B cell (primary cell): ENCODE measurements around the gene ACTRT3. TPM values are rescaled to one million over a fixed set of nuclear protein-coding genes. Genes with fewer than 3 reads are reported as not detected.

Source experiments
- ATAC-seq: fragments of 200-7000 bp; cut with Tn5 transposase; one replicate; pipeline ENCODE4 v1.10.0; 2021; ENCODE audit warnings: low read depth, mild to moderate bottlenecking, moderate number of reproducible peaks, moderate library complexity
- CTCF ChIA-PET: fragments of 350-600 bp; sonication (Branson Sonifier 250); formaldehyde crosslinking; loops from one replicate; lab custom pipeline; 2021; ENCODE audit warnings: antibody characterized with exemption, inconsistent platforms; lab: Charles Lee
- POLR2A ChIA-PET: fragments of 350-600 bp; sonication (Branson Sonifier 250); formaldehyde crosslinking; loops from one replicate; lab custom pipeline; 2021; ENCODE audit warnings: antibody characterized with exemption; lab: Charles Lee
- DNase-seq: peaks from one replicate; pipeline ENCODE4 v3.0.0; 2013
- H2AFZ ChIP-seq: 2 replicates; pipeline ENCODE4 v1.6.1; 2012; ENCODE audit warnings: mild to moderate bottlenecking, low read depth, low read length; ENCODE audit not compliant: insufficient read depth, poor library complexity, severe bottlenecking
- H3K27ac ChIP-seq, 2 donors: 1 replicate in 1 of 2; 2 replicates in 1 of 2; pipeline ENCODE4 v1.5.1; 2012 to 2013; ENCODE audit warnings: low read length in 2 of 2, mild to moderate bottlenecking in 2 of 2, moderate library complexity in 1 of 2
- H3K27me3 ChIP-seq, 4 experiments: fragments of 200-600 bp in 1 of 4; sonication (generic) in 1 of 4; replicated peaks in 1 of 4; 1 replicate in 2 of 4; 2 replicates in 2 of 4; pipeline versions ENCODE4 v1.6.1 to v1.7.0; 2013 to 2016; ENCODE audit warnings: low read length in 3 of 4, mild to moderate bottlenecking in 2 of 4, mixed read lengths in 1 of 4, moderate library complexity in 1 of 4; ENCODE audit not compliant: insufficient read depth in 4 of 4, control insufficient read depth in 3 of 4; ENCODE audit errors: control extremely low read depth in 1 of 4
- H3K36me3 ChIP-seq, 2 experiments: replicated peaks in 1 of 2; 1 replicate in 1 of 2; 2 replicates in 1 of 2; pipeline versions ENCODE4 v1.6.1 to v1.7.1; 2013; ENCODE audit warnings: low read length in 1 of 2; ENCODE audit not compliant: insufficient read depth in 2 of 2, control insufficient read depth in 1 of 2; ENCODE audit errors: control extremely low read depth in 1 of 2, extremely low read depth in 1 of 2
- H3K4me1 ChIP-seq, 2 donors: fragments of 200-600 bp in 1 of 2; sonication (generic) in 1 of 2; 1 replicate in 1 of 2; 2 replicates in 1 of 2; pipeline versions ENCODE4 v1.5.1 to v1.6.1; 2013 to 2017; ENCODE audit warnings: low read length in 2 of 2; ENCODE audit not compliant: control insufficient read depth in 2 of 2, insufficient read depth in 2 of 2
- H3K4me2 ChIP-seq: replicated peaks from 2 replicates; pipeline ENCODE3; 2012; ENCODE audit warnings: mild to moderate bottlenecking, low read depth, low read length; ENCODE audit not compliant: poor library complexity, severe bottlenecking
- H3K4me3 ChIP-seq, 5 experiments: fragments of 200-600 bp in 1 of 5; sonication (generic) in 1 of 5; 1 replicate in 3 of 5; 2 replicates in 2 of 5; pipeline versions ENCODE4 v1.5.1 to v1.7.0; 2011 to 2016; ENCODE audit warnings: low read length in 4 of 5, mild to moderate bottlenecking in 4 of 5, low read depth in 2 of 5, control low read depth in 1 of 5, moderate library complexity in 1 of 5; ENCODE audit not compliant: insufficient read depth in 1 of 5; ENCODE audit errors: control extremely low read depth in 1 of 5, extremely low read depth in 1 of 5
- H3K79me2 ChIP-seq: fragments of 200-600 bp; sonication (generic); one replicate; pipeline ENCODE4 v1.6.0; 2016; ENCODE audit warnings: low read length; ENCODE audit not compliant: control insufficient read depth, insufficient read depth
- H3K9ac ChIP-seq: fragments of 200-600 bp; sonication (generic); 2 replicates; pipeline ENCODE4 v1.6.1; 2017; ENCODE audit warnings: mild to moderate bottlenecking, low read length, moderate library complexity
- H3K9me3 ChIP-seq, 3 donors: one replicate each; pipeline versions ENCODE4 v1.6.1 to v1.7.1; 2013; ENCODE audit warnings: low read length in 2 of 3; ENCODE audit not compliant: control insufficient read depth in 2 of 3, insufficient read depth in 1 of 3; ENCODE audit errors: control extremely low read depth in 1 of 3
- H4K20me1 ChIP-seq: 2 replicates; pipeline ENCODE4 v1.6.0; 2012; ENCODE audit warnings: mild to moderate bottlenecking, low read length; ENCODE audit not compliant: insufficient read depth, control insufficient read depth, poor library complexity, severe bottlenecking
- H3K27ac Mint-ChIP-seq: one replicate; pipeline ENCODE4 v1.8.0; 2021; ENCODE audit warnings: mixed read lengths
- H3K27me3 Mint-ChIP-seq: one replicate; pipeline ENCODE4 v1.8.0; 2021; ENCODE audit warnings: mixed read lengths
- H3K4me1 Mint-ChIP-seq: one replicate; pipeline ENCODE4 v1.8.0; 2021; ENCODE audit warnings: mixed read lengths
- H3K4me3 Mint-ChIP-seq: one replicate; pipeline ENCODE4 v1.8.0; 2021; ENCODE audit warnings: mixed read lengths
- H3K9me3 Mint-ChIP-seq: one replicate; pipeline ENCODE4 v1.8.0; 2022; ENCODE audit warnings: mixed read lengths; ENCODE audit not compliant: insufficient read depth
- EZH2 ChIP-seq: IDR thresholded peaks from 2 replicates; pipeline ENCODE4 v1.6.1; 2012; ENCODE audit warnings: borderline replicate concordance, low read depth, mild to moderate bottlenecking, moderate library complexity, low read length; ENCODE audit not compliant: insufficient read depth, poor library complexity, severe bottlenecking
- WGBS: methylation state at CpG from one replicate; pipeline ENCODE4 v1.1.5; 2013; ENCODE audit warnings: missing lambda C conversion rate; ENCODE audit not compliant: insufficient coverage; 5-methylcytosine and 5-hydroxymethylcytosine counted together
- intact Hi-C: fragments of 100-400 bp; cut with micrococcal nuclease; formaldehyde crosslinking; loops from one replicate; pipeline ENCODE4 v1.10.0; 2022
- polyA plus RNA-seq: library from polyadenylated mRNA; depleted of rRNA; stranded (reverse); fragments of >200 nt; gene quantifications from 2 replicates; pipeline ENCODE4 v1.2.3, GENCODE V29; 2012
- total RNA-seq, 2 donors: library from RNA; stranded (reverse); fragments of 120-200 nt in 1 of 2; gene quantifications; 1 replicate in 1 of 2; 2 replicates in 1 of 2; pipeline versions ENCODE4 v1.2.3 to v1.2.4, GENCODE V29; 2013 to 2022
- TF ChIP-seq, protein P1 (sequence below): fragments of 200-600 bp; IDR thresholded peaks from one replicate; pipeline ENCODE4 v1.8.0; 2022; ENCODE audit warnings: antibody characterized with exemption, mild to moderate bottlenecking

ACTRT3 gene
- total and polyA plus RNA-seq, 2 donors (not counting 1 experiment from before 2014, with no cell fraction given), result 0.18 to 0.37 TPM

DNA sequence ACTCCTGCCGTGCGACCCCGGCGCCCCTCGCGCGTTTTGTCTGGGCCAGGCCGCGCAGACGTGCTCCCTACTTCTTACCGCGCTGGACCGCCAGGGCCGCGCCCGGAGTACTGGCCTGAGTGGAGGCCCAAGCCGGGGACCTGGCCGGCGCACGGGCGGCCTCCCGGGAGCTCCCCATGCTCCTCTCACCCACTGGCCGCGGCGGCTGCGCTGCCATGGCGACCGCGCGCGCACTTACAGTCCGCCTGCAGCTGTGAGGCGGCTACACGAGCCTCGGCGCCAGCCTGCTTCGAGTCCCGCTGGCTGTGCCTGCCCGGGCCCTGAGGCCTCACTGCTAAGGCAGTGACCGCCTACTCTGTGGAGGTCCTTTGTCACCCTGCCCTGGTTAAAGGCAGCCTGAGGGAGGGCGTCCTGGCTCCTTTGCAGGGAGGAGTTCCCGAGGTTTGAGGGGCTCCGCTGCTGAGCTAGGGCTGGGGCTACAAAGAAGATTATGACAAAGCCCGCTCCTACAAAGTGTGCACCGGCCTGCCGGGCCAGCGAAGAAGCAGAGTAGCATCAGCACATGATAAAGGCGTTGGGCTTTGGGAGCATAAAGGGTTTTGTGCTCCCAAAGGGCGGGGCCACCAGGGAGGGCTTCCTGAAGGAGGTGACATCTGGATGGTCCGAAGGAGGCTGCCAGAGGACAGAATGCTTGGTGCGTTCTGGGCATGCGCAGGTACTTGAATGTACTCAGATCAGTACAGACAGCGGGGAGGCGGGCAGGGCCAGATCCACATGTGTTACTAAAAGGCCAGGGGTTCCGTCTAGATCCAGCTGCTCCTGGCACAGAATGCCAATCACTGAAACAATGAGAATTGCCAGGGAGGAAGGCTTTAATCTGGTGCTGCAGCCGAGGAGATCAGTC lies 43.2 kb upstream of the ACTRT3 start, which contains the start of the genes LRRC34 and LRRIQ4:
LRRC34 (minus strand) TSS at position 573 of the 904 bp plus-strand sequence; CDS start at position 217, 356 bp downstream.
LRRIQ4 (plus strand) TSS at position 539 of the 904 bp plus-strand sequence. CDS start 9,052 bp downstream, outside the sequence.
- H3K27ac ChIP-seq, result peak within 1 kb of the TSS; percentile 46 to 77
- intact Hi-C loops, result loop anchor here (1.0 to 5.0 kb wide), 8 partner anchors 24 to 225 kb away; partner anchors contain the start of genes GPR160, MYNN, SEC62 and TERC
- peak within 1 kb of the TSS; percentile 91 for H2AFZ ChIP-seq
- ATAC-seq, result peak; percentile 60
- DNase-seq, result peak; percentile 80
- Mint-ChIP-seq H3K9me3 (no peaks in the 10 kb centered on the region), H3K27ac (peak within 1 kb of the TSS; percentile 93), H3K4me1 (peaks cover 34% of the 10 kb centered on the region), H3K4me3 (peak within 1 kb of the TSS; percentile 87), H3K27me3 (no peaks in the 10 kb centered on the region)
- ChIA-PET CTCF (interaction anchor here (0.6 to 2.3 kb wide), 11 partner anchors 10 to 287 kb away, joined by 3 to 13 read pairs (median 4); partner anchors contain the start of genes ACTRT3 and SEC62), POLR2A (interaction anchor here (0.6 to 2.0 kb wide), 9 partner anchors 30 to 190 kb away, joined by 3 to 13 read pairs (median 5); partner anchors contain the start of genes ACTRT3, MYNN, SEC62 and TERC)
- H3K27me3 ChIP-seq, result no peaks in the 10 kb centered on the region
- peak within 1 kb of the TSS; percentile 66 for H3K9ac ChIP-seq
- H3K4me3 ChIP-seq, result peak within 1 kb of the TSS; percentile 66 to 79 (median 69)
- no peaks in the 10 kb centered on the region for H3K79me2 ChIP-seq
- WGBS, result 2% methylated on average over 55 of the region's 56 CpGs
- H3K36me3 ChIP-seq, result no peaks in the 10 kb centered on the region
- H3K9me3 ChIP-seq, result peaks cover 0 to 6% (median 6%) of the 10 kb centered on the region in 3 donors
- no peak for TF ChIP-seq EZH2
- TF ChIP-seq, protein P1, sequence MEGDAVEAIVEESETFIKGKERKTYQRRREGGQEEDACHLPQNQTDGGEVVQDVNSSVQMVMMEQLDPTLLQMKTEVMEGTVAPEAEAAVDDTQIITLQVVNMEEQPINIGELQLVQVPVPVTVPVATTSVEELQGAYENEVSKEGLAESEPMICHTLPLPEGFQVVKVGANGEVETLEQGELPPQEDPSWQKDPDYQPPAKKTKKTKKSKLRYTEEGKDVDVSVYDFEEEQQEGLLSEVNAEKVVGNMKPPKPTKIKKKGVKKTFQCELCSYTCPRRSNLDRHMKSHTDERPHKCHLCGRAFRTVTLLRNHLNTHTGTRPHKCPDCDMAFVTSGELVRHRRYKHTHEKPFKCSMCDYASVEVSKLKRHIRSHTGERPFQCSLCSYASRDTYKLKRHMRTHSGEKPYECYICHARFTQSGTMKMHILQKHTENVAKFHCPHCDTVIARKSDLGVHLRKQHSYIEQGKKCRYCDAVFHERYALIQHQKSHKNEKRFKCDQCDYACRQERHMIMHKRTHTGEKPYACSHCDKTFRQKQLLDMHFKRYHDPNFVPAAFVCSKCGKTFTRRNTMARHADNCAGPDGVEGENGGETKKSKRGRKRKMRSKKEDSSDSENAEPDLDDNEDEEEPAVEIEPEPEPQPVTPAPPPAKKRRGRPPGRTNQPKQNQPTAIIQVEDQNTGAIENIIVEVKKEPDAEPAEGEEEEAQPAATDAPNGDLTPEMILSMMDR, result no peak
- peak within 1 kb of the TSS; percentile 82 for H3K4me2 ChIP-seq
- peaks cover 19 to 28% of the 10 kb centered on the region in 2 donors for H3K4me1 ChIP-seq
- H4K20me1 ChIP-seq, result no peaks in the 10 kb centered on the region
